Caco-2 (cell line): ENCODE data around the gene RAPGEF5. TPM values are rescaled to one million over a fixed set of nuclear protein-coding genes. Genes with fewer than 3 reads are reported as not detected.

ENCODE experiments used
- BruUV-seq: library from RNA; stranded (reverse); fragments of 400-500 nt; replicated peaks from 2 replicates; lab custom pipeline; 2021; lab: Mats Ljungman, UMichigan
- CTCF ChIA-PET: fragments of 300-600 bp; sonication (Branson Sonifier 250); formaldehyde crosslinking; loops from one replicate; lab custom pipeline; 2022; ENCODE audit warnings: antibody characterized with exemption; lab: Charles Lee
- POLR2A ChIA-PET: fragments of 300-600 bp; sonication (Branson Sonifier 250); formaldehyde crosslinking; loops from one replicate; lab custom pipeline; 2022; ENCODE audit warnings: antibody characterized with exemption; lab: Charles Lee
- DNase-seq, 2 experiments: peaks; one replicate each; pipeline versions ENCODE4 v3.0.0 to v3.0.0-alpha.2; 2020 to 2022
- H3K27me3 ChIP-seq: replicated peaks from 2 replicates; pipeline ENCODE4 v1.6.0; 2011; ENCODE audit warnings: low read length; ENCODE audit not compliant: control insufficient read depth, insufficient read depth
- H3K36me3 ChIP-seq: 2 replicates; pipeline ENCODE4 v1.5.1; 2011; ENCODE audit warnings: low read length; ENCODE audit not compliant: control insufficient read depth, insufficient read depth
- H3K4me1 ChIP-seq: fragments of 250-450 bp; sonication (Bioruptor Pico); 2 replicates; pipeline ENCODE4 v1.5.1; 2020; ENCODE audit warnings: mild to moderate bottlenecking
- H3K4me3 ChIP-seq: 2 replicates; pipeline ENCODE4 v1.5.1; 2011; ENCODE audit warnings: low read depth, mild to moderate bottlenecking, control low read depth, low read length
- H3K9me3 ChIP-seq: fragments of 250-450 bp; sonication (Bioruptor Pico); 2 replicates; pipeline ENCODE4 v1.5.1; 2020; ENCODE audit warnings: mild to moderate bottlenecking, moderate library complexity
- H3K27ac Mint-ChIP-seq: one replicate; pipeline ENCODE4 v1.8.0; 2022; ENCODE audit warnings: mixed read lengths; ENCODE audit not compliant: unreplicated experiment
- H3K27me3 Mint-ChIP-seq: one replicate; pipeline ENCODE4 v1.8.0; 2022; ENCODE audit warnings: mixed read lengths; ENCODE audit not compliant: insufficient read depth, unreplicated experiment
- H3K36me3 Mint-ChIP-seq: one replicate; pipeline ENCODE4 v1.8.0; 2022; ENCODE audit warnings: mild to moderate bottlenecking, mixed read lengths; ENCODE audit not compliant: insufficient read depth, unreplicated experiment
- H3K4me1 Mint-ChIP-seq: one replicate; pipeline ENCODE4 v1.8.0; 2022; ENCODE audit warnings: low read depth, mixed read lengths; ENCODE audit not compliant: unreplicated experiment
- H3K4me3 Mint-ChIP-seq: one replicate; pipeline ENCODE4 v1.8.0; 2022; ENCODE audit warnings: mild to moderate bottlenecking, moderate library complexity, mixed read lengths; ENCODE audit not compliant: unreplicated experiment
- H3K9me3 Mint-ChIP-seq: one replicate; pipeline ENCODE4 v1.8.0; 2022; ENCODE audit warnings: mixed read lengths; ENCODE audit not compliant: unreplicated experiment
- CTCF ChIP-seq, 2 experiments: fragments of 200-600 bp in 1 of 2; IDR thresholded peaks; 1 replicate in 1 of 2; 2 replicates in 1 of 2; pipeline versions ENCODE4 v1.5.1 to v1.8.0; 2011 to 2022; ENCODE audit warnings: antibody characterized with exemption in 1 of 2, control low read depth in 1 of 2, inconsistent platforms in 1 of 2, low read depth in 1 of 2, low read length in 1 of 2, mild to moderate bottlenecking in 1 of 2, moderate library complexity in 1 of 2; ENCODE audit not compliant: insufficient read depth in 1 of 2, severe bottlenecking in 1 of 2, unreplicated experiment in 1 of 2
- intact Hi-C: fragments of 100-400 bp; cut with micrococcal nuclease; formaldehyde crosslinking; loops from one replicate; pipeline ENCODE4 v1.10.0; 2022; ENCODE audit not compliant: unreplicated experiment
- total RNA-seq: library from RNA; stranded (reverse); gene quantifications from 2 replicates; pipeline ENCODE4 v1.2.3, GENCODE V29; 2022

The RAPGEF5 gene
- total RNA-seq, 1 experiment from 2014 or later: 16.9 TPM

DNA sequence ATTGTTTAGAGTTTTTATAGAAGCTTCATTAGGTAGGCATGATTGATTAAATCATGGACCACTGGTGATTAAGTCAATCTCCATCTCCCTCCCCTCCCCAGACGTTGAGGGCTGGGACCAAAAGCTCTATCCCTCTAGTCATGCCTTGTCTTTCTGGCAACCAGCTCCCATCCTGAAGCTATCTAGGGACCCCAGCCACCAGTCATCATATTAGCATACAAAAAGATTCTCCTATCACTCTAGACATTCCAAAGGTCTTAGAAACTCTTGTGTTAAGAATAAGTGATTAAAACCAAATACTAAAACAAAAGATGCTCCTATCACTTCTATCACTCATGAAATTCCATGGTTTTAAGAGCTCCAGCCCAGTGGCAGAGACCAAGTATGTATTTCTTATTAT lies 178.2 kb downstream of the RAPGEF5 start:
- Mint-ChIP-seq H3K36me3 (no peaks in the 10 kb centered on the region), H3K4me1 (no peaks in the 10 kb centered on the region), H3K27me3 (no peaks in the 10 kb centered on the region), H3K9me3 (no peaks in the 10 kb centered on the region), H3K4me3 (no peak overlapping the region), H3K27ac (no peak overlapping the region)
- BruUV-seq: no TSS peak
- no peak for TF ChIP-seq CTCF (IDR thresholded peaks at IDR 0.05; ENCODE audit: insufficient read depth in 1 of 2, low read depth in 1 of 2, low read length in 1 of 2, severe bottlenecking in 1 of 2, unreplicated experiment in 1 of 2)
- Histone ChIP-seq H3K4me3 (no peak overlapping the region), H3K27me3 (no peaks in the 10 kb centered on the region), H3K9me3 (no peaks in the 10 kb centered on the region), H3K4me1 (no peaks in the 10 kb centered on the region), H3K36me3 (no peaks in the 10 kb centered on the region)
- POLR2A ChIA-PET: no interaction called here
- CTCF ChIA-PET: no interaction called here
- no peak for DNase-seq
- intact Hi-C loops: no loop called here

- H3K36me3 ChIP-seq: no peaks in the 10 kb centered on the region
- no peaks in the 10 kb centered on the region for H3K4me1 Mint-ChIP-seq
- H3K4me3 Mint-ChIP-seq: no peak overlapping the region
- H3K4me1 ChIP-seq: no peaks in the 10 kb centered on the region
- TF ChIP-seq CTCF (IDR thresholded peaks at IDR 0.05; ENCODE audit: insufficient read depth in 1 of 2, low read depth in 1 of 2, low read length in 1 of 2, severe bottlenecking in 1 of 2, unreplicated experiment in 1 of 2): no peak
- intact Hi-C loops: no loop called here
- no peak overlapping the region for H3K4me3 ChIP-seq
- CTCF ChIA-PET: no interaction called here
- H3K9me3 ChIP-seq: no peaks in the 10 kb centered on the region
- POLR2A ChIA-PET: no interaction called here
- H3K36me3 Mint-ChIP-seq: no peaks in the 10 kb centered on the region
- no peaks in the 10 kb centered on the region for H3K27me3 Mint-ChIP-seq
- H3K9me3 Mint-ChIP-seq: no peaks in the 10 kb centered on the region
- no peaks in the 10 kb centered on the region for H3K27me3 ChIP-seq
- BruUV-seq: no TSS peak
- no peak overlapping the region for H3K27ac Mint-ChIP-seq
- no peak for DNase-seq
Measured at GRCh38 chr7:22176791-22177412, 180.1 kb downstream of the RAPGEF5 start.

DNA sequence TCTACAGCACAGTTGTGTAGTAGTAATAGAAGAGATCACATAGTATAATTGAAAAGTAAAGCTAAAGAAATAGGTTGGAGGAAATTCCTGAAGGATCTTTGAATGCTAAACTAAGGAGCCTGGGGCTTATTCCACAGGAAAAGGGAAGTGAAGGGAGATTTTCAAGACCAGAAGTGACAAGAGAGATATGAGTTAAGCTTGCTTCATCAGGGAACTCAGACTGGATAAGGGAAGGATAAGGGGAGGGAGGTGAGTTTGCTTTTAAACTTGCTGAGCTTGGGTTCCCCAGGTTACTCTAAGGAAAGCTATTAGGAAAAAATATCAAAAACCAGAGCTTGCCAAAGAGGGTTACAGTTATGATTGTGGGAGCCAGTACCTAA lies 182.4 kb downstream of the RAPGEF5 start:
- no peaks in the 10 kb centered on the region for H3K9me3 Mint-ChIP-seq
- H3K4me1 ChIP-seq: no peaks in the 10 kb centered on the region
- no peak overlapping the region for H3K27ac Mint-ChIP-seq
- H3K27me3 ChIP-seq: no peaks in the 10 kb centered on the region
- BruUV-seq: no TSS peak
- H3K4me3 Mint-ChIP-seq: no peak overlapping the region
- no peak for DNase-seq
- CTCF ChIA-PET: no interaction called here
- H3K36me3 Mint-ChIP-seq: no peaks in the 10 kb centered on the region
- POLR2A ChIA-PET: no interaction called here
- H3K9me3 ChIP-seq: no peaks in the 10 kb centered on the region
- H3K27me3 Mint-ChIP-seq: no peaks in the 10 kb centered on the region
- intact Hi-C loops: no loop called here
- no peaks in the 10 kb centered on the region for H3K36me3 ChIP-seq
- TF ChIP-seq CTCF (IDR thresholded peaks at IDR 0.05; ENCODE audit: insufficient read depth in 1 of 2, low read depth in 1 of 2, low read length in 1 of 2, severe bottlenecking in 1 of 2, unreplicated experiment in 1 of 2): no peak
- no peaks in the 10 kb centered on the region for H3K4me1 Mint-ChIP-seq
- no peak overlapping the region for H3K4me3 ChIP-seq
